HepG2 (cell line): ENCODE measurements around the gene SNAI3. TPM values are rescaled to one million over a fixed set of nuclear protein-coding genes. Genes with fewer than 3 reads are reported as not detected.

Source experiments
- CCDC6 ChIP-seq: sonication (generic); formaldehyde crosslinking; IDR thresholded peaks from 2 replicates; pipeline ENCODE4 v1.8.1; 2022; ENCODE audit warnings: mild to moderate bottlenecking, missing genetic modification reagents, moderate library complexity
- EEA1 ChIP-seq: sonication (generic); formaldehyde crosslinking; IDR thresholded peaks from 2 replicates; pipeline ENCODE4 v1.5.1; 2020; ENCODE audit warnings: mild to moderate bottlenecking, missing genetic modification reagents, borderline replicate concordance
- EZH2 ChIP-seq: conservative IDR thresholded peaks from 2 replicates; pipeline ENCODE4 v1.6.1; 2012; ENCODE audit warnings: mild to moderate bottlenecking, low read depth, low read length, moderate library complexity
- GRHL1 ChIP-seq: sonication (generic); formaldehyde crosslinking; conservative IDR thresholded peaks from 2 replicates; pipeline ENCODE4 v1.8.0; 2022; ENCODE audit warnings: missing genetic modification reagents
- JDP2 ChIP-seq: sonication (generic); formaldehyde crosslinking; IDR thresholded peaks from 2 replicates; pipeline ENCODE4 v1.8.1; 2022; ENCODE audit warnings: missing genetic modification reagents, borderline replicate concordance
- KDM4B ChIP-seq: sonication (generic); formaldehyde crosslinking; IDR thresholded peaks from 2 replicates; pipeline ENCODE4 v1.4.0; 2020; ENCODE audit warnings: missing genetic modification reagents
- RFXAP ChIP-seq: sonication (generic); formaldehyde crosslinking; IDR thresholded peaks from 2 replicates; pipeline ENCODE4 v1.4.0; 2020; ENCODE audit warnings: missing genetic modification reagents, borderline replicate concordance
- RNF2 ChIP-seq: fragments of 450-650 bp; conservative IDR thresholded peaks from 2 replicates; pipeline ENCODE4 v1.6.1; 2016; ENCODE audit warnings: low read depth
- TEF ChIP-seq: sonication (generic); formaldehyde crosslinking; IDR thresholded peaks from 2 replicates; pipeline ENCODE4 v1.5.0; 2020; ENCODE audit warnings: missing genetic modification reagents
- ZNF225 ChIP-seq: sonication (generic); formaldehyde crosslinking; IDR thresholded peaks from 2 replicates; pipeline ENCODE4 v1.4.0; 2020; ENCODE audit warnings: mild to moderate bottlenecking, missing genetic modification reagents
- ZNF256 ChIP-seq: sonication (generic); formaldehyde crosslinking; conservative IDR thresholded peaks from 2 replicates; pipeline ENCODE4 v1.4.0; 2020; ENCODE audit warnings: missing genetic modification reagents
- ZNF331 ChIP-seq: sonication (generic); formaldehyde crosslinking; IDR thresholded peaks from 2 replicates; pipeline ENCODE4 v1.4.0; 2020; ENCODE audit warnings: missing genetic modification reagents
- ZNF431 ChIP-seq: sonication (generic); formaldehyde crosslinking; IDR thresholded peaks from 2 replicates; pipeline ENCODE4 v1.9.0; 2022; ENCODE audit warnings: missing genetic modification reagents, low read depth, mild to moderate bottlenecking, borderline replicate concordance
- ZNF607 ChIP-seq: sonication (generic); formaldehyde crosslinking; IDR thresholded peaks from 2 replicates; pipeline ENCODE4 v1.5.1; 2020; ENCODE audit warnings: missing genetic modification reagents, mild to moderate bottlenecking, borderline replicate concordance
- ZNF891 ChIP-seq: sonication (generic); formaldehyde crosslinking; IDR thresholded peaks from 2 replicates; pipeline ENCODE4 v1.5.0; 2020; ENCODE audit warnings: mild to moderate bottlenecking, missing genetic modification reagents
- polyA plus RNA-seq, 8 experiments: library from polyadenylated mRNA; depleted of rRNA in 3 of 8; stranded (reverse) in 7 of 8; unstranded in 1 of 8; fragments of >200 nt; fragmentation: Illumina TruSeq in 4 of 8; extraction: Trizol in 4 of 8; gene quantifications; 2 replicates each; pipeline versions ENCODE4 v1.2.1 to v1.2.3, GENCODE V29; 2011 to 2016; ENCODE audit warnings: low read depth in 4 of 8, missing spikeins in 1 of 8, mixed read lengths in 1 of 8; ENCODE audit not compliant: insufficient read depth in 1 of 8
- total RNA-seq, 5 experiments: library from RNA; depleted of rRNA; stranded (reverse); fragments of >200 nt; fragmentation: Illumina TruSeq; extraction: Trizol; gene quantifications; 2 replicates each; pipeline ENCODE4 v1.2.3, GENCODE V29; 2016; ENCODE audit warnings: low read depth in 1 of 5
- TF ChIP-seq, protein P1 (sequence below): sonication (generic); formaldehyde crosslinking; IDR thresholded peaks from 2 replicates; pipeline ENCODE4 v1.5.0; 2020; ENCODE audit warnings: mild to moderate bottlenecking, missing genetic modification reagents
- TF ChIP-seq, protein P2 (sequence below): sonication (generic); formaldehyde crosslinking; IDR thresholded peaks from 2 replicates; pipeline ENCODE4 v1.5.0; 2020; ENCODE audit warnings: missing genetic modification reagents
- TF ChIP-seq, protein P3 (sequence below): sonication (generic); formaldehyde crosslinking; IDR thresholded peaks from 2 replicates; pipeline ENCODE4 v1.4.0; 2020; ENCODE audit warnings: missing genetic modification reagents
- TF ChIP-seq, protein P4 (sequence below): sonication (generic); formaldehyde crosslinking; conservative IDR thresholded peaks from 2 replicates; pipeline ENCODE4 v1.8.1; 2023; ENCODE audit warnings: missing genetic modification reagents

SNAI3 gene
- total and polyA plus RNA-seq, 2 of the 13 experiments (the other 11 are each of a cell fraction or from before 2014, with no cell fraction given): 0.09 to 0.18 TPM

GRCh38 chr16:88650749-88651275, 35.5 kb downstream of the SNAI3 start, which contains the start of gene CYBA (continued):
- TF ChIP-seq GRHL1 (no peak), RNF2 (no peak), RFXAP (CRISPR knock-in tag) (peak; percentile 69), ZNF431 (CRISPR knock-in tag) (peak; percentile 32; the same call in 1 of the 2 replicates), JDP2 (CRISPR knock-in tag) (no peak), EZH2 (no peak), KDM4B (CRISPR knock-in tag) (peak; percentile 71; the same call in 1 of the 2 replicates), ZNF331 (no peak; the same call in 1 of the 2 replicates), ZNF256 (peak; percentile 59; the same call in 1 of the 2 replicates), CCDC6 (CRISPR knock-in tag) (no peak), ZNF607 (CRISPR knock-in tag) (peak; percentile 53; the same call in 1 of the 2 replicates), TEF (CRISPR knock-in tag) (peak; percentile 74; the same call in 1 of the 2 replicates), ZNF225 (CRISPR knock-in tag) (0 out of 2 replicates have a peak, but pooled peaks have one; percentile 47), ZNF891 (CRISPR knock-in tag) (no peak), EEA1 (no peak)
- TF ChIP-seq, protein P1, sequence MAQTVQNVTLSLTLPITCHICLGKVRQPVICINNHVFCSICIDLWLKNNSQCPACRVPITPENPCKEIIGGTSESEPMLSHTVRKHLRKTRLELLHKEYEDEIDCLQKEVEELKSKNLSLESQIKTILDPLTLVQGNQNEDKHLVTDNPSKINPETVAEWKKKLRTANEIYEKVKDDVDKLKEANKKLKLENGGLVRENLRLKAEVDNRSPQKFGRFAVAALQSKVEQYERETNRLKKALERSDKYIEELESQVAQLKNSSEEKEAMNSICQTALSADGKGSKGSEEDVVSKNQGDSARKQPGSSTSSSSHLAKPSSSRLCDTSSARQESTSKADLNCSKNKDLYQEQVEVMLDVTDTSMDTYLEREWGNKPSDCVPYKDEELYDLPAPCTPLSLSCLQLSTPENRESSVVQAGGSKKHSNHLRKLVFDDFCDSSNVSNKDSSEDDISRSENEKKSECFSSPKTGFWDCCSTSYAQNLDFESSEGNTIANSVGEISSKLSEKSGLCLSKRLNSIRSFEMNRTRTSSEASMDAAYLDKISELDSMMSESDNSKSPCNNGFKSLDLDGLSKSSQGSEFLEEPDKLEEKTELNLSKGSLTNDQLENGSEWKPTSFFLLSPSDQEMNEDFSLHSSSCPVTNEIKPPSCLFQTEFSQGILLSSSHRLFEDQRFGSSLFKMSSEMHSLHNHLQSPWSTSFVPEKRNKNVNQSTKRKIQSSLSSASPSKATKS (CRISPR knock-in tag): no peak
- TF ChIP-seq, protein P2, sequence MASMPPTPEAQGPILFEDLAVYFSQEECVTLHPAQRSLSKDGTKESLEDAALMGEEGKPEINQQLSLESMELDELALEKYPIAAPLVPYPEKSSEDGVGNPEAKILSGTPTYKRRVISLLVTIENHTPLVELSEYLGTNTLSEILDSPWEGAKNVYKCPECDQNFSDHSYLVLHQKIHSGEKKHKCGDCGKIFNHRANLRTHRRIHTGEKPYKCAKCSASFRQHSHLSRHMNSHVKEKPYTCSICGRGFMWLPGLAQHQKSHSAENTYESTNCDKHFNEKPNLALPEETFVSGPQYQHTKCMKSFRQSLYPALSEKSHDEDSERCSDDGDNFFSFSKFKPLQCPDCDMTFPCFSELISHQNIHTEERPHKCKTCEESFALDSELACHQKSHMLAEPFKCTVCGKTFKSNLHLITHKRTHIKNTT (CRISPR knock-in tag): 0 out of 2 replicates have a peak, but pooled peaks have one; percentile 86
- TF ChIP-seq, protein P3, sequence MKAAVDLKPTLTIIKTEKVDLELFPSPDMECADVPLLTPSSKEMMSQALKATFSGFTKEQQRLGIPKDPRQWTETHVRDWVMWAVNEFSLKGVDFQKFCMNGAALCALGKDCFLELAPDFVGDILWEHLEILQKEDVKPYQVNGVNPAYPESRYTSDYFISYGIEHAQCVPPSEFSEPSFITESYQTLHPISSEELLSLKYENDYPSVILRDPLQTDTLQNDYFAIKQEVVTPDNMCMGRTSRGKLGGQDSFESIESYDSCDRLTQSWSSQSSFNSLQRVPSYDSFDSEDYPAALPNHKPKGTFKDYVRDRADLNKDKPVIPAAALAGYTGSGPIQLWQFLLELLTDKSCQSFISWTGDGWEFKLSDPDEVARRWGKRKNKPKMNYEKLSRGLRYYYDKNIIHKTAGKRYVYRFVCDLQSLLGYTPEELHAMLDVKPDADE: peak; percentile 66; the same call in 1 of the 2 replicates
- TF ChIP-seq, protein P4, sequence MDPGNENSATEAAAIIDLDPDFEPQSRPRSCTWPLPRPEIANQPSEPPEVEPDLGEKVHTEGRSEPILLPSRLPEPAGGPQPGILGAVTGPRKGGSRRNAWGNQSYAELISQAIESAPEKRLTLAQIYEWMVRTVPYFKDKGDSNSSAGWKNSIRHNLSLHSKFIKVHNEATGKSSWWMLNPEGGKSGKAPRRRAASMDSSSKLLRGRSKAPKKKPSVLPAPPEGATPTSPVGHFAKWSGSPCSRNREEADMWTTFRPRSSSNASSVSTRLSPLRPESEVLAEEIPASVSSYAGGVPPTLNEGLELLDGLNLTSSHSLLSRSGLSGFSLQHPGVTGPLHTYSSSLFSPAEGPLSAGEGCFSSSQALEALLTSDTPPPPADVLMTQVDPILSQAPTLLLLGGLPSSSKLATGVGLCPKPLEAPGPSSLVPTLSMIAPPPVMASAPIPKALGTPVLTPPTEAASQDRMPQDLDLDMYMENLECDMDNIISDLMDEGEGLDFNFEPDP (CRISPR knock-in tag): peak; percentile 98
